ENCODE results near the gene DNER. TPM values are rescaled to one million over a fixed set of nuclear protein-coding genes. Genes with fewer than 3 reads are reported as not detected.

The DNER gene
- polyA plus RNA-seq, 2 of the 4 experiments (the other 2 are of a cell fraction): 0.34 to 4.2 TPM

DNA sequence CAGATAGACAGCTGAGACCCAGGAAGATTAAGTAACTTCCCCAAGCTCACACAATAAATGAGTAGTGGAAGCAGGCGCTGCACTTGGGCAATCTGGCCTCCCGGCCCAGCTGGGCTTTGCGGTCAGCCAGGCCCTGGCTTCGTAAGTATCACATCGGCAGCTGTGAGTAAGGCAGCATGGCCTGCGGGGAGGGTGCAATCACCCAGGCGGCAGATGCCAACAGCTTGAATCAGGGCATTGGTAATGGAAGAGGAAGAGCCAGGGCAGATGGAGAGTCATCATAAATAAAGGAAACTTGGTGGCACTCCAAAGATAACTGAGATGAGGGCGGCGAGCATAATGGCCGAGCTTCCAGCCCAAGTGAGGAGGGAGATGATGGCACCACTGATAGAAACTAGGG is 225.3 kb downstream of the DNER start:
- no peak for FAIRE-seq
- TF ChIP-seq PHF8 (IDR thresholded peaks at IDR 0.05; ENCODE audit: borderline replicate concordance, low read depth) (no peak), HOXB5 (CRISPR knock-in tag; IDR thresholded peaks at IDR 0.05) (no peak), CEBPB (IDR thresholded peaks at IDR 0.05) (peak in 1 of 2 experiments; percentile 30; a peak in 1 of 4 replicates), JUNB (IDR thresholded peaks at IDR 0.05) (0 out of 2 replicates have a peak, but pooled peaks have one; percentile 26), FOSL2 (IDR thresholded peaks at IDR 0.05) (no peak), FOSL2 (CRISPR knock-in tag; IDR thresholded peaks at IDR 0.05) (peak; percentile 52), EP300 (IDR thresholded peaks at IDR 0.05) (0 out of 5 replicates have a peak, but pooled peaks of 1 of the 2 experiments have one; percentile 25), HOXA7 (CRISPR knock-in tag; IDR thresholded peaks at IDR 0.05) (no peak), GATA3 (IDR thresholded peaks at IDR 0.05; ENCODE audit: borderline replicate concordance) (no peak)
- TF ChIP-seq, protein P1, sequence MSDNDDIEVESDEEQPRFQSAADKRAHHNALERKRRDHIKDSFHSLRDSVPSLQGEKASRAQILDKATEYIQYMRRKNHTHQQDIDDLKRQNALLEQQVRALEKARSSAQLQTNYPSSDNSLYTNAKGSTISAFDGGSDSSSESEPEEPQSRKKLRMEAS (IDR thresholded peaks at IDR 0.05): peak; percentile 22; the same call in 1 of the 2 replicates
- TF ChIP-seq, protein P2, sequence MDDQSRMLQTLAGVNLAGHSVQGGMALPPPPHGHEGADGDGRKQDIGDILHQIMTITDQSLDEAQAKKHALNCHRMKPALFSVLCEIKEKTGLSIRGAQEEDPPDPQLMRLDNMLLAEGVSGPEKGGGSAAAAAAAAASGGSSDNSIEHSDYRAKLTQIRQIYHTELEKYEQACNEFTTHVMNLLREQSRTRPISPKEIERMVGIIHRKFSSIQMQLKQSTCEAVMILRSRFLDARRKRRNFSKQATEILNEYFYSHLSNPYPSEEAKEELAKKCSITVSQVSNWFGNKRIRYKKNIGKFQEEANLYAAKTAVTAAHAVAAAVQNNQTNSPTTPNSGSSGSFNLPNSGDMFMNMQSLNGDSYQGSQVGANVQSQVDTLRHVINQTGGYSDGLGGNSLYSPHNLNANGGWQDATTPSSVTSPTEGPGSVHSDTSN (IDR thresholded peaks at IDR 0.05): no peak
- Histone ChIP-seq H3K4me1 (no peaks in the 10 kb centered on the region), H3K9me3 (peaks cover 5% of the 10 kb centered on the region; the same call in 2 of the 3 replicates), H3K27ac (peak overlapping the region in 1 of 2 experiments; percentile 63; a peak in 2 of 6 replicates), H3K4me3 (no peak overlapping the region), H3K4me2 (no peak overlapping the region)
- ATAC-seq: peak; percentile 80 to 84; a peak in 5 of 6 replicates
- ChIA-PET CTCF (interaction anchor here (1.0 kb wide), 1 partner anchor 147 kb away, joined by 3 read pairs; no protein-coding TSS in a partner anchor), POLR2A (no interaction called here)
- WGBS (ENCODE audit: missing lambda C conversion rate): 35% methylated on average over 10 of the region's 10 CpGs
- DNase-seq (ENCODE audit: low read depth in 1 of 2, low spot score in 1 of 2): peak in 1 of 2 experiments; percentile 31

DNA sequence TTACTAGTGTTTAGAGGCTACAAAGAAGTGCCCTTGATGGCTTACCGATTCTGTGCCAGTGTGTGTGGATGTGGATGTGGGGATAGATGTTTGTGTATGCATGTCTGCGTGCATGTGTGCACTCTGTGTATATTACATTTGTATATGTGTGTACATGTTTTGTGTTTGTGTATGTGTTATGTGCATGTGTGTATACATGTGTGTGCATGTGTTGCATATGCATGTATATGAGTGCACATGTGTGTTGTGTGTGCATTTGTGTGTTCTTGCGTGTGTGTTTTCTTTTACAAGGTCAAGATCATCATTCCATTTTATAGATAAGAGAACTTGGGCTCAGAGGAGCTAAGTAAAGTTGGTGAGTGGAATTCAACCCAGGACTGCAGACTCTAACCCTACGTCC is 226.1 kb downstream of the DNER start:
- ChIA-PET POLR2A (no interaction called here), CTCF (interaction anchor here (1.0 kb wide), 1 partner anchor 146 kb away, joined by 3 read pairs; no protein-coding TSS in a partner anchor)
- Histone ChIP-seq H3K9me3 (peaks cover 5% of the 10 kb centered on the region; the same call in 2 of the 3 replicates), H3K4me3 (no peak overlapping the region), H3K4me2 (no peak overlapping the region), H3K27ac (peak overlapping the region in 1 of 2 experiments; percentile 63; a peak in 2 of 6 replicates), H3K4me1 (no peaks in the 10 kb centered on the region)
- 67% methylated on average over 4 of the region's 4 CpGs for WGBS (ENCODE audit: missing lambda C conversion rate)
- FAIRE-seq (no peak), DNase-seq (ENCODE audit: low read depth in 1 of 2, low spot score in 1 of 2) (no peak), ATAC-seq (no peak)
- no peak for TF ChIP-seq EP300 (IDR thresholded peaks at IDR 0.05)
- TF ChIP-seq ESRRA (IDR thresholded peaks at IDR 0.05; ENCODE audit: borderline replicate concordance, low read length): no peak
- TF ChIP-seq, protein P3, sequence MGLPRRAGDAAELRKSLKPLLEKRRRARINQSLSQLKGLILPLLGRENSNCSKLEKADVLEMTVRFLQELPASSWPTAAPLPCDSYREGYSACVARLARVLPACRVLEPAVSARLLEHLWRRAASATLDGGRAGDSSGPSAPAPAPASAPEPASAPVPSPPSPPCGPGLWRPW (IDR thresholded peaks at IDR 0.05): no peak
- TF ChIP-seq HOXB13 (CRISPR knock-in tag; IDR thresholded peaks at IDR 0.05; ENCODE audit: low read depth): no peak
- no peak for TF ChIP-seq ZNF302 (CRISPR knock-in tag; IDR thresholded peaks at IDR 0.05)
- TF ChIP-seq GATA3 (IDR thresholded peaks at IDR 0.05; ENCODE audit: borderline replicate concordance): no peak
- TF ChIP-seq, protein P4, sequence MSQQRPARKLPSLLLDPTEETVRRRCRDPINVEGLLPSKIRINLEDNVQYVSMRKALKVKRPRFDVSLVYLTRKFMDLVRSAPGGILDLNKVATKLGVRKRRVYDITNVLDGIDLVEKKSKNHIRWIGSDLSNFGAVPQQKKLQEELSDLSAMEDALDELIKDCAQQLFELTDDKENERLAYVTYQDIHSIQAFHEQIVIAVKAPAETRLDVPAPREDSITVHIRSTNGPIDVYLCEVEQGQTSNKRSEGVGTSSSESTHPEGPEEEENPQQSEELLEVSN (IDR thresholded peaks at IDR 0.05; ENCODE audit: borderline replicate concordance, low read depth): no peak

DNA sequence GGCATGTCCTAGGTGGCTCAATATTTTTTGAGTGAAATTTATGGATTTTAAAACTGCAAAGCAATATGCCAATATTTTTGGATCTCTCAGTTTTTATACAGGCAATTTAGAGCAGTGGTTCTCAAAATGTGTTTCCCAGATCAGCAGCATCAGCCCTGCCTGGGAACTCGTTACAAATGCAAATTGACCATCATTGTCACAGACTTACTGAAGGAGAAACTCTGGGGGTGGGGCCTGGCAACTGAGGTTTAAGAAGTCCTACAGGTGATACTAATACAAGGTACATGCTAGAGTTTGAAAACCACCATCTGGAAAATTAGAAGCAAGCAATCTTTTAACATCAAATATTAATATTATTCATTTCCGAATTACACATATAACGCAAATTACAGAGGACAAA is 227.7 kb downstream of the DNER start:
- H3K9me3 ChIP-seq: peaks cover 5% of the 10 kb centered on the region; the same call in 2 of the 3 replicates
- H3K4me3 ChIP-seq: no peak overlapping the region
- TF ChIP-seq, protein P5, sequence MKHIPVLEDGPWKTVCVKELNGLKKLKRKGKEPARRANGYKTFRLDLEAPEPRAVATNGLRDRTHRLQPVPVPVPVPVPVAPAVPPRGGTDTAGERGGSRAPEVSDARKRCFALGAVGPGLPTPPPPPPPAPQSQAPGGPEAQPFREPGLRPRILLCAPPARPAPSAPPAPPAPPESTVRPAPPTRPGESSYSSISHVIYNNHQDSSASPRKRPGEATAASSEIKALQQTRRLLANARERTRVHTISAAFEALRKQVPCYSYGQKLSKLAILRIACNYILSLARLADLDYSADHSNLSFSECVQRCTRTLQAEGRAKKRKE (CRISPR knock-in tag; IDR thresholded peaks at IDR 0.05; ENCODE audit: low read depth): no peak
- no peak for TF ChIP-seq ZSCAN20 (CRISPR knock-in tag; IDR thresholded peaks at IDR 0.05)
- TF ChIP-seq TP53 (CRISPR knock-in tag; IDR thresholded peaks at IDR 0.05): no peak
- TF ChIP-seq HOXB13 (CRISPR knock-in tag; IDR thresholded peaks at IDR 0.05; ENCODE audit: low read depth): no peak
- TF ChIP-seq RARB (CRISPR knock-in tag; IDR thresholded peaks at IDR 0.05): no peak
- TF ChIP-seq, protein P4 (IDR thresholded peaks at IDR 0.05; ENCODE audit: borderline replicate concordance, low read depth): no peak
- TF ChIP-seq ZFP36 (IDR thresholded peaks at IDR 0.05; ENCODE audit: borderline replicate concordance, partially characterized antibody): no peak
- H3K4me2 ChIP-seq: no peak overlapping the region
- DNase-seq (ENCODE audit: low read depth in 1 of 2, low spot score in 1 of 2) (no peak), FAIRE-seq (no peak), ATAC-seq (no peak)
- POLR2A ChIA-PET: no interaction called here
- CTCF ChIA-PET: no interaction called here
- no peaks in the 10 kb centered on the region for H3K4me1 ChIP-seq
- H3K27ac ChIP-seq: no peak overlapping the region
- 61% methylated on average over 3 of the region's 3 CpGs for WGBS (ENCODE audit: missing lambda C conversion rate)
